SK-N-SH treated with all-trans-retinoic acid at 6 μM for 48 hours (cell line): ENCODE measurements around the gene RFC1.

ENCODE experiments used
- CREB5 ChIP-seq: fragments of 250-450 bp; sonication (Bioruptor Pico); IDR thresholded peaks from 2 replicates; pipeline ENCODE4 v1.5.1; 2020; ENCODE audit warnings: low read depth, mild to moderate bottlenecking, moderate library complexity
- RARB ChIP-seq: fragments of 250-450 bp; sonication (Bioruptor Pico); IDR thresholded peaks from 2 replicates; pipeline ENCODE4 v1.8.0; 2021; ENCODE audit warnings: mild to moderate bottlenecking, moderate library complexity
- TOX ChIP-seq: fragments of 250-450 bp; sonication (Bioruptor Pico); IDR thresholded peaks from 2 replicates; pipeline ENCODE4 v1.8.0; 2021; ENCODE audit warnings: mild to moderate bottlenecking, moderate library complexity, borderline replicate concordance

DNA sequence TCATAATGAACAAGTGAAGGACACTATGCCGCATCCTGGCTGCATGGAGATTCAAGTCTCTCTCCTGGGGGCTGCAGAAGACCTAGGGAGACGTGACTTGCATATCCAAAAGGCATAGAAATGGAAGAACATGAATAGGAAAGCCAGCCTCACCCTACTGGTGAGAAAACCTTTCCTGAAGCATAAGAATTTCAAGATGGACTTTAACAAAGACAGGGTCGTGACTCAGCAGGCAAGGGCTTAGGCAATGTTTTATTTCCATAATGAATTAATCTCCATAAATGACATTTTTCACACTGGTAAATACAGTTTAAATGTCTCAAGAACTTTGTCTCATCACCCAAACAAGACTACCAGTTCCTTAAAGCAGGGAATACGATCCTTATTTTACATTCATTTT lies 78.9 kb downstream of the RFC1 start:
- TF ChIP-seq CREB5 (CRISPR knock-in tag) (no peak), TOX (CRISPR knock-in tag) (no peak), RARB (no peak)
